GM23338 (cell line): ENCODE data around the gene CHRNA4. TPM values are rescaled to one million over a fixed set of nuclear protein-coding genes. Genes with fewer than 3 reads are reported as not detected.

Experiments used
- ATAC-seq: fragments of 200-7000 bp; cut with Tn5 transposase; 3 replicates; pipeline ENCODE4 v1.9.1; 2020
- DNase-seq: peaks from one replicate; pipeline ENCODE4 v3.0.0-alpha.2; 2015; ENCODE audit warnings: low spot score
- H2AFZ ChIP-seq: fragments of 200-600 bp; sonication (generic); 2 replicates; pipeline ENCODE4 v1.8.0; 2016; ENCODE audit warnings: antibody characterized with exemption, mild to moderate bottlenecking, moderate library complexity
- H3F3A ChIP-seq: fragments of 200-600 bp; sonication (generic); replicated peaks from 2 replicates; pipeline ENCODE4 v1.8.0; 2017; ENCODE audit warnings: antibody characterized with exemption, mixed run types, low read depth
- H3K27ac ChIP-seq: fragments of 200-600 bp; sonication (generic); 2 replicates; pipeline ENCODE4 v1.6.1; 2016; ENCODE audit warnings: low read depth
- H3K27me3 ChIP-seq: fragments of 200-600 bp; sonication (generic); 2 replicates; pipeline ENCODE4 v1.8.0; 2016; ENCODE audit warnings: mild to moderate bottlenecking, mixed run types, moderate library complexity; ENCODE audit not compliant: insufficient read depth
- H3K36me3 ChIP-seq: fragments of 200-600 bp; sonication (generic); 2 replicates; pipeline ENCODE4 v1.8.0; 2016; ENCODE audit warnings: mild to moderate bottlenecking; ENCODE audit not compliant: insufficient read depth
- H3K4me1 ChIP-seq: fragments of 200-600 bp; sonication (generic); 2 replicates; pipeline ENCODE4 v1.8.0; 2016; ENCODE audit warnings: mild to moderate bottlenecking, moderate library complexity; ENCODE audit not compliant: insufficient read depth
- H3K4me2 ChIP-seq: fragments of 200-600 bp; sonication (generic); 2 replicates; pipeline ENCODE4 v1.7.1; 2017; ENCODE audit warnings: mixed run types
- H3K4me3 ChIP-seq: fragments of 200-600 bp; sonication (generic); 2 replicates; pipeline ENCODE4 v1.6.1; 2016; ENCODE audit warnings: mixed run types
- H3K79me2 ChIP-seq: fragments of 200-600 bp; sonication (generic); replicated peaks from 2 replicates; pipeline ENCODE4 v1.8.0; 2017; ENCODE audit warnings: mild to moderate bottlenecking; ENCODE audit not compliant: insufficient read depth
- H3K9me2 ChIP-seq: fragments of 200-600 bp; sonication (generic); 2 replicates; pipeline ENCODE4 v1.8.0; 2017; ENCODE audit not compliant: insufficient read depth
- H4K20me1 ChIP-seq: fragments of 200-600 bp; sonication (generic); replicated peaks from 2 replicates; pipeline ENCODE4 v1.8.0; 2017; ENCODE audit warnings: mild to moderate bottlenecking; ENCODE audit not compliant: insufficient read depth
- H3K27ac Mint-ChIP-seq: 2 replicates; pipeline ENCODE4 v1.8.0; 2020; ENCODE audit warnings: inconsistent platforms, mild to moderate bottlenecking, moderate library complexity, mixed read lengths
- H3K27me3 Mint-ChIP-seq: 3 replicates; pipeline ENCODE4 v1.8.0; 2022; ENCODE audit warnings: low read depth, mild to moderate bottlenecking, moderate library complexity, mixed read lengths, inconsistent platforms; ENCODE audit not compliant: insufficient read depth, poor library complexity
- H3K36me3 Mint-ChIP-seq: 3 replicates; pipeline ENCODE4 v1.8.0; 2021; ENCODE audit warnings: low read depth, mild to moderate bottlenecking, inconsistent platforms, moderate library complexity, mixed read lengths
- H3K4me1 Mint-ChIP-seq: 3 replicates; pipeline ENCODE4 v1.8.0; 2020; ENCODE audit warnings: mild to moderate bottlenecking, inconsistent platforms, mixed read lengths
- H3K4me3 Mint-ChIP-seq: 3 replicates; pipeline ENCODE4 v1.8.0; 2021; ENCODE audit warnings: moderate library complexity, mild to moderate bottlenecking, inconsistent platforms, mixed read lengths
- H3K9me3 Mint-ChIP-seq: 3 replicates; pipeline ENCODE4 v1.8.0; 2020; ENCODE audit warnings: moderate library complexity, mild to moderate bottlenecking, inconsistent platforms, mixed read lengths
- EZH2 ChIP-seq: fragments of 200-600 bp; sonication (generic); IDR thresholded peaks from one replicate; pipeline ENCODE4 v1.8.0; 2017; ENCODE audit warnings: antibody characterized with exemption, mild to moderate bottlenecking, low read depth; ENCODE audit not compliant: unreplicated experiment
- EZH2phosphoT487 ChIP-seq: fragments of 200-600 bp; sonication (generic); IDR thresholded peaks from one replicate; pipeline ENCODE4 v1.8.1; 2018; ENCODE audit warnings: antibody characterized with exemption; ENCODE audit not compliant: unreplicated experiment
- JUNB ChIP-seq: IDR thresholded peaks from one replicate; pipeline ENCODE4 v1.6.1; 2016; ENCODE audit warnings: antibody characterized with exemption; ENCODE audit not compliant: unreplicated experiment
- NANOG ChIP-seq: IDR thresholded peaks from 2 replicates; pipeline ENCODE4 v1.6.1; 2016; ENCODE audit warnings: antibody characterized with exemption, borderline replicate concordance
- POLR2AphosphoS5 ChIP-seq: IDR thresholded peaks from 2 replicates; pipeline ENCODE4 v1.6.1; 2016; ENCODE audit warnings: antibody characterized with exemption, low read depth
- STAT1 ChIP-seq: IDR thresholded peaks from one replicate; pipeline ENCODE4 v1.6.1; 2016; ENCODE audit warnings: antibody characterized with exemption; ENCODE audit not compliant: unreplicated experiment
- ZNF114 ChIP-seq: fragments of 250-450 bp; sonication (Bioruptor Pico); IDR thresholded peaks from 2 replicates; pipeline ENCODE4 v1.5.0; 2020; ENCODE audit warnings: mild to moderate bottlenecking, moderate library complexity
- ZNF331 ChIP-seq: fragments of 250-450 bp; sonication (Bioruptor Pico); IDR thresholded peaks from 2 replicates; pipeline ENCODE4 v1.5.0; 2020; ENCODE audit warnings: low read depth, mild to moderate bottlenecking, moderate library complexity
- polyA plus RNA-seq: library from polyadenylated mRNA; unstranded; fragments of >200 nt; fragmentation: Nextera tagmentation; extraction: Ambion mirVana; gene quantifications from 2 replicates; pipeline ENCODE4 v1.2.1, GENCODE V29; 2016
- total RNA-seq: library from RNA; depleted of rRNA; stranded (reverse); fragments of >200 nt; shearing (Covaris generic); gene quantifications from 2 replicates; pipeline ENCODE4 v1.2.3, GENCODE V29; 2014
- TF ChIP-seq, protein P1 (sequence below): fragments of 250-450 bp; sonication (Bioruptor Pico); IDR thresholded peaks from 2 replicates; pipeline ENCODE4 v1.5.0; 2020; ENCODE audit warnings: mild to moderate bottlenecking, moderate library complexity
- TF ChIP-seq, protein P2 (sequence below): IDR thresholded peaks from 2 replicates; pipeline ENCODE4 v1.6.1; 2016; ENCODE audit warnings: antibody characterized with exemption

CHRNA4 gene
- total and polyA plus RNA-seq, 2 experiments from 2014 or later = 2.7 to 3.9 TPM

DNA sequence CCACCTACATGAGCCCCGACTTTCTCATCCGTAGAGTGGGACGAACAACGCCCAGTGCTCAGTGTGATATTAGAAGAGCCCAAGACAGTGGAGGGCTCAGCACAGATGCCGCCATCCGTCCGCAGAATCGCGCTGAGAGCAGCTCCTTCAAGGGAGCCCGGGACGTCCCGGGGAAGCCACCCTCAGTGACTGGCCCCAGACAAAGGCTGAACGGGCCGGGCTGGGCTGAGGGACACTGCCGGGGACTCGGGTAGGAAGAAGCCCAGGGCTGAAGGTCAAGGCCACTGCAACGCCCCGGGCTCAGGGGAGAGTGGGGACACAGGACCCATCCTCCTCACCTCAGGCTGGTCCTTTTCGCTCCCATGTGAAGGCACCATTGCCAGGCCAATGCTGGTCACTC, 12.8 kb upstream of the CHRNA4 start:
- Histone ChIP-seq H4K20me1 (no peaks in the 10 kb centered on the region), H3K4me2 (no peak overlapping the region), H3F3A (no peaks in the 10 kb centered on the region), H3K27me3 (no peaks in the 10 kb centered on the region), H2AFZ (no peak overlapping the region), H3K36me3 (no peaks in the 10 kb centered on the region), H3K27ac (no peak overlapping the region), H3K4me3 (no peak overlapping the region), H3K9me2 (no peaks in the 10 kb centered on the region), H3K4me1 (peaks cover 18% of the 10 kb centered on the region), H3K79me2 (no peaks in the 10 kb centered on the region)
- H3K9me3 Mint-ChIP-seq = no peaks in the 10 kb centered on the region
- no peak overlapping the region for H3K27ac Mint-ChIP-seq
- peaks cover 28% of the 10 kb centered on the region for H3K4me1 Mint-ChIP-seq
- peaks cover 14% of the 10 kb centered on the region for H3K27me3 Mint-ChIP-seq
- ATAC-seq = no peak
- H3K36me3 Mint-ChIP-seq = no peaks in the 10 kb centered on the region
- no peak overlapping the region for H3K4me3 Mint-ChIP-seq
- TF ChIP-seq POLR2AphosphoS5 = no peak
- no peak for TF ChIP-seq ZNF114 (CRISPR knock-in tag)
- TF ChIP-seq, protein P1, sequence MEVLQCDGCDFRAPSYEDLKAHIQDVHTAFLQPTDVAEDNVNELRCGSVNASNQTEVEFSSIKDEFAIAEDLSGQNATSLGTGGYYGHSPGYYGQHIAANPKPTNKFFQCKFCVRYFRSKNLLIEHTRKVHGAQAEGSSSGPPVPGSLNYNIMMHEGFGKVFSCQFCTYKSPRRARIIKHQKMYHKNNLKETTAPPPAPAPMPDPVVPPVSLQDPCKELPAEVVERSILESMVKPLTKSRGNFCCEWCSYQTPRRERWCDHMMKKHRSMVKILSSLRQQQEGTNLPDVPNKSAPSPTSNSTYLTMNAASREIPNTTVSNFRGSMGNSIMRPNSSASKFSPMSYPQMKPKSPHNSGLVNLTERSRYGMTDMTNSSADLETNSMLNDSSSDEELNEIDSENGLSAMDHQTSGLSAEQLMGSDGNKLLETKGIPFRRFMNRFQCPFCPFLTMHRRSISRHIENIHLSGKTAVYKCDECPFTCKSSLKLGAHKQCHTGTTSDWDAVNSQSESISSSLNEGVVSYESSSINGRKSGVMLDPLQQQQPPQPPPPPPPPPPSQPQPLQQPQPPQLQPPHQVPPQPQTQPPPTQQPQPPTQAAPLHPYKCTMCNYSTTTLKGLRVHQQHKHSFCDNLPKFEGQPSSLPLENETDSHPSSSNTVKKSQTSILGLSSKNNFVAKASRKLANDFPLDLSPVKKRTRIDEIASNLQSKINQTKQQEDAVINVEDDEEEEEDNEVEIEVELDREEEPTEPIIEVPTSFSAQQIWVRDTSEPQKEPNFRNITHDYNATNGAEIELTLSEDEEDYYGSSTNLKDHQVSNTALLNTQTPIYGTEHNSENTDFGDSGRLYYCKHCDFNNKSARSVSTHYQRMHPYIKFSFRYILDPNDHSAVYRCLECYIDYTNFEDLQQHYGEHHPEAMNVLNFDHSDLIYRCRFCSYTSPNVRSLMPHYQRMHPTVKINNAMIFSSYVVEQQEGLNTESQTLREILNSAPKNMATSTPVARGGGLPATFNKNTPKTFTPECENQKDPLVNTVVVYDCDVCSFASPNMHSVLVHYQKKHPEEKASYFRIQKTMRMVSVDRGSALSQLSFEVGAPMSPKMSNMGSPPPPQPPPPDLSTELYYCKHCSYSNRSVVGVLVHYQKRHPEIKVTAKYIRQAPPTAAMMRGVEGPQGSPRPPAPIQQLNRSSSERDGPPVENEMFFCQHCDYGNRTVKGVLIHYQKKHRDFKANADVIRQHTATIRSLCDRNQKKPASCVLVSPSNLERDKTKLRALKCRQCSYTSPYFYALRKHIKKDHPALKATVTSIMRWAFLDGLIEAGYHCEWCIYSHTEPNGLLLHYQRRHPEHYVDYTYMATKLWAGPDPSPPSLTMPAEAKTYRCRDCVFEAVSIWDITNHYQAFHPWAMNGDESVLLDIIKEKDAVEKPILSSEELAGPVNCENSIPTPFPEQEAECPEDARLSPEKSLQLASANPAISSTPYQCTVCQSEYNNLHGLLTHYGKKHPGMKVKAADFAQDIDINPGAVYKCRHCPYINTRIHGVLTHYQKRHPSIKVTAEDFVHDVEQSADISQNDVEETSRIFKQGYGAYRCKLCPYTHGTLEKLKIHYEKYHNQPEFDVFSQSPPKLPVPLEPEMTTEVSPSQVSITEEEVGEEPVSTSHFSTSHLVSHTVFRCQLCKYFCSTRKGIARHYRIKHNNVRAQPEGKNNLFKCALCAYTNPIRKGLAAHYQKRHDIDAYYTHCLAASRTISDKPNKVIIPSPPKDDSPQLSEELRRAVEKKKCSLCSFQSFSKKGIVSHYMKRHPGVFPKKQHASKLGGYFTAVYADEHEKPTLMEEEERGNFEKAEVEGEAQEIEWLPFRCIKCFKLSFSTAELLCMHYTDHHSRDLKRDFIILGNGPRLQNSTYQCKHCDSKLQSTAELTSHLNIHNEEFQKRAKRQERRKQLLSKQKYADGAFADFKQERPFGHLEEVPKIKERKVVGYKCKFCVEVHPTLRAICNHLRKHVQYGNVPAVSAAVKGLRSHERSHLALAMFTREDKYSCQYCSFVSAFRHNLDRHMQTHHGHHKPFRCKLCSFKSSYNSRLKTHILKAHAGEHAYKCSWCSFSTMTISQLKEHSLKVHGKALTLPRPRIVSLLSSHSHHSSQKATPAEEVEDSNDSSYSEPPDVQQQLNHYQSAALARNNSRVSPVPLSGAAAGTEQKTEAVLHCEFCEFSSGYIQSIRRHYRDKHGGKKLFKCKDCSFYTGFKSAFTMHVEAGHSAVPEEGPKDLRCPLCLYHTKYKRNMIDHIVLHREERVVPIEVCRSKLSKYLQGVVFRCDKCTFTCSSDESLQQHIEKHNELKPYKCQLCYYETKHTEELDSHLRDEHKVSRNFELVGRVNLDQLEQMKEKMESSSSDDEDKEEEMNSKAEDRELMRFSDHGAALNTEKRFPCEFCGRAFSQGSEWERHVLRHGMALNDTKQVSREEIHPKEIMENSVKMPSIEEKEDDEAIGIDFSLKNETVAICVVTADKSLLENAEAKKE (CRISPR knock-in tag) = no peak
- DNase-seq = no peak

DNA sequence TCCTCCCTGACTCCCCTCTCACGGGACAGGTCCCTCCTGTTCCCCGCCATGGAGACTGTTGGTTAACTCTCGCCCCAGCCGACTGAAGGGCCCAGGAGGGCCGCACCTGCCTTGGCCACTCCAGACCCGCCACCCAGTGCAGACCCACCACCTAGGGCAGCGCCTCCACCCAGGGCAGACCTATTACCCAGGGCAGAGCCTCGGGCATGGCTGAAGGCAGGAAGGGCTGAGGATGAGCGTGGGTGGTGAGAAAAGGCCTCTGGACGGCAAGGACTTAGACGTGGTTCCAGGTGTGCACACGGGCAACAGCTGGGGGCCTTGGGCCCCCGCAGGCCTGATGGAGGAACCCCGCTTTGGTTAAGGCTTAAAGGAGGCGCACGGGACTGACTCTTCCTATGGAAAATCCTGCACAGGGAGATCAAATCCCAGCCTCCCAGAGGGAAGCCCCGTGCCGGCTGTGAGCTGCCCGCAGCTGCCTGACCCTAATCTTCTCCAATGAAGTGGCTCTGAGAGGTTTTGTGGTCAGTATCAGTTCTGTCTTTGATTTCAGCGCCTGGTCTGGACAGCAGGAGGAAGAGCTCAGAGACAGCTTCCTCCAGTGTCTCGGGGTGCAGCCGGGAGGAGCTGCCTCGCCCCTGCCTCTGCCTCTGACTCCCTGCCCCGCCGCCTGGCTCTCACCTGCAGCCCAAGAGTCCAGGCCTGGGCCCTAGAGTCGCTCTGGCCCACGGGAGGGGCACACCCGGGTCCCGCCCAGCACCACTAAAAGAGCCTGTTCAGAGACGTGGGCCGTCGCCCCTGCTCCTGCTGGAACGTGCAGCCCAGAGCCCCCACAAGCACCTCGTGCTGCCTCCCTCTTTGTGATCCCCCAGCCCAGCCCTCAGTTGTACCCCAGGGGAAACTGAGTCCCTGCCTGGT, 12.1 kb upstream of the CHRNA4 start:
- ATAC-seq = no peak
- Mint-ChIP-seq H3K9me3 (no peaks in the 10 kb centered on the region), H3K4me1 (peaks cover 23% of the 10 kb centered on the region), H3K36me3 (no peaks in the 10 kb centered on the region), H3K4me3 (no peak overlapping the region), H3K27ac (no peak overlapping the region), H3K27me3 (peaks cover 11% of the 10 kb centered on the region)
- no peaks in the 10 kb centered on the region for H3K27me3 ChIP-seq
- H3K4me1 ChIP-seq = peaks cover 15% of the 10 kb centered on the region
- H3K9me2 ChIP-seq = no peaks in the 10 kb centered on the region
- H3F3A ChIP-seq = no peaks in the 10 kb centered on the region
- H2AFZ ChIP-seq = no peak overlapping the region
- DNase-seq = no peak
- H3K36me3 ChIP-seq = no peaks in the 10 kb centered on the region
- H3K79me2 ChIP-seq = no peaks in the 10 kb centered on the region
- no peaks in the 10 kb centered on the region for H4K20me1 ChIP-seq
- no peak overlapping the region for H3K27ac ChIP-seq
- no peak overlapping the region for H3K4me3 ChIP-seq
- no peak overlapping the region for H3K4me2 ChIP-seq
- TF ChIP-seq NANOG (no peak), EZH2phosphoT487 (no peak), STAT1 (no peak), JUNB (no peak), POLR2AphosphoS5 (no peak), ZNF331 (no peak), ZNF114 (CRISPR knock-in tag) (no peak), EZH2 (no peak)
- TF ChIP-seq, protein P2, sequence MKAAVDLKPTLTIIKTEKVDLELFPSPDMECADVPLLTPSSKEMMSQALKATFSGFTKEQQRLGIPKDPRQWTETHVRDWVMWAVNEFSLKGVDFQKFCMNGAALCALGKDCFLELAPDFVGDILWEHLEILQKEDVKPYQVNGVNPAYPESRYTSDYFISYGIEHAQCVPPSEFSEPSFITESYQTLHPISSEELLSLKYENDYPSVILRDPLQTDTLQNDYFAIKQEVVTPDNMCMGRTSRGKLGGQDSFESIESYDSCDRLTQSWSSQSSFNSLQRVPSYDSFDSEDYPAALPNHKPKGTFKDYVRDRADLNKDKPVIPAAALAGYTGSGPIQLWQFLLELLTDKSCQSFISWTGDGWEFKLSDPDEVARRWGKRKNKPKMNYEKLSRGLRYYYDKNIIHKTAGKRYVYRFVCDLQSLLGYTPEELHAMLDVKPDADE = no peak
